ENCODE data around the gene TNFAIP8L1. TPM values are rescaled to one million over a fixed set of nuclear protein-coding genes. Genes with fewer than 3 reads are reported as not detected.

The TNFAIP8L1 gene
- total RNA-seq, 1 donor from 2014 or later: 5.9 TPM

- Mint-ChIP-seq H3K4me3 (ENCODE audit: unreplicated experiment) (no peak overlapping the region), H3K36me3 (ENCODE audit: unreplicated experiment) (no peaks in the 10 kb centered on the region), H3K4me1 (ENCODE audit: unreplicated experiment) (peaks cover 4% of the 10 kb centered on the region), H3K27ac (ENCODE audit: unreplicated experiment) (no peak overlapping the region), H3K27me3 (ENCODE audit: unreplicated experiment) (peaks cover 8% of the 10 kb centered on the region), H3K9me3 (ENCODE audit: unreplicated experiment) (no peaks in the 10 kb centered on the region)
- DNase-seq (ENCODE audit: extremely low spot score, unreplicated experiment): no peak
- TF ChIP-seq CTCF (IDR thresholded peaks at IDR 0.05): no peak
Measured at GRCh38 chr19:4624301-4624700, 15.0 kb upstream of the TNFAIP8L1 start.

DNA sequence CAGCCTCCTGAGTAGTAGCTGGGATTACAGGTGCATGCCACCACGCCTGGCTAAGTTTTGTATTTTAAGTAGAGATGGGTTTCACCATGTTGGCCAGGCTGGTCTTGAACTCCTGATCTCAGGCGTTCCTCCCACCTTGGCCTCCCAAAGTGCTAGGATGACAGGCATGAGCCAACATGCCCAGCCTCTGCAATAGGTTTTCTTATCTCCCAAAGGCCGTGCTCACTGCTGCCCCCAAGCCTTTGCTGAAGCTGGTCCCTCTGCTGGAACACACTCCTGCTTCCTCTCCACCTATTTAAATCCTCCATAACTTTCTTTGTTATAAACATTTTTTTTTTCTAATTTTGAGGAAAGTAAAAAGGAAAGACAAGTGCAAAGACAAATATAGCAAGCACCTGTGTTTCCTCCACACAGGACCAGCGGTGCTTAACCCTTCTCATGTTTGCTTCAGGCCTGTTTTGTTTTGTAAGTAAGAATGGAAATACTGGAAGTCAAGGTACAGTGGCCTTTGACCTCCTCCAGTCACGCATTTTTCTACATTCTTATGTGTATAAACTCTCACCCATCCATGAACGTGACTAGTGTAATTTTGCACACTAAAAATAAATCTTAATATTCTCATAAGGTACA lies 14.5 kb upstream of the TNFAIP8L1 start:
- Mint-ChIP-seq H3K4me3 (ENCODE audit: unreplicated experiment) (no peak overlapping the region), H3K4me1 (ENCODE audit: unreplicated experiment) (peaks cover 4% of the 10 kb centered on the region), H3K27ac (ENCODE audit: unreplicated experiment) (no peak overlapping the region), H3K36me3 (ENCODE audit: unreplicated experiment) (no peaks in the 10 kb centered on the region), H3K9me3 (ENCODE audit: unreplicated experiment) (no peaks in the 10 kb centered on the region), H3K27me3 (ENCODE audit: unreplicated experiment) (peaks cover 8% of the 10 kb centered on the region)
- DNase-seq (ENCODE audit: extremely low spot score, unreplicated experiment): no peak
- no peak for TF ChIP-seq CTCF (IDR thresholded peaks at IDR 0.05)

- H3K4me1 Mint-ChIP-seq (ENCODE audit: unreplicated experiment): peaks cover 15% of the 10 kb centered on the region
- peak overlapping the region; percentile 52 for H3K27ac Mint-ChIP-seq (ENCODE audit: unreplicated experiment)
- no peak overlapping the region for H3K4me3 Mint-ChIP-seq (ENCODE audit: unreplicated experiment)
- DNase-seq (ENCODE audit: extremely low spot score, unreplicated experiment): no peak
- no peaks in the 10 kb centered on the region for H3K9me3 Mint-ChIP-seq (ENCODE audit: unreplicated experiment)
- no peaks in the 10 kb centered on the region for H3K36me3 Mint-ChIP-seq (ENCODE audit: unreplicated experiment)
- peak; percentile 79 for TF ChIP-seq CTCF (IDR thresholded peaks at IDR 0.05)
- H3K27me3 Mint-ChIP-seq (ENCODE audit: unreplicated experiment): no peaks in the 10 kb centered on the region
Measured at GRCh38 chr19:4633140-4633967, 6.0 kb upstream of the TNFAIP8L1 start.

GRCh38 chr19:4635754-4636116 lies 3.6 kb upstream of the TNFAIP8L1 start:
- Mint-ChIP-seq H3K27ac (ENCODE audit: unreplicated experiment) (peak overlapping the region; percentile 14), H3K4me3 (ENCODE audit: unreplicated experiment) (peak overlapping the region; percentile 38), H3K27me3 (ENCODE audit: unreplicated experiment) (no peaks in the 10 kb centered on the region), H3K36me3 (ENCODE audit: unreplicated experiment) (no peaks in the 10 kb centered on the region), H3K4me1 (ENCODE audit: unreplicated experiment) (peaks cover 29% of the 10 kb centered on the region), H3K9me3 (ENCODE audit: unreplicated experiment) (no peaks in the 10 kb centered on the region)
- no peak for TF ChIP-seq CTCF (IDR thresholded peaks at IDR 0.05)
- no peak for DNase-seq (ENCODE audit: extremely low spot score, unreplicated experiment)

GRCh38 chr19:4636151-4636717 lies 3.1 kb upstream of the TNFAIP8L1 start:
- no peaks in the 10 kb centered on the region for H3K27me3 Mint-ChIP-seq (ENCODE audit: unreplicated experiment)
- peak; percentile 93 for DNase-seq (ENCODE audit: extremely low spot score, unreplicated experiment)

More at GRCh38 chr19:4636151-4636717, 3.1 kb upstream of the TNFAIP8L1 start:
- Mint-ChIP-seq H3K36me3 (ENCODE audit: unreplicated experiment) (no peaks in the 10 kb centered on the region), H3K27ac (ENCODE audit: unreplicated experiment) (peak overlapping the region; percentile 14), H3K4me1 (ENCODE audit: unreplicated experiment) (peaks cover 30% of the 10 kb centered on the region), H3K9me3 (ENCODE audit: unreplicated experiment) (no peaks in the 10 kb centered on the region), H3K4me3 (ENCODE audit: unreplicated experiment) (peak overlapping the region; percentile 38)
- TF ChIP-seq CTCF (IDR thresholded peaks at IDR 0.05): peak; percentile 97

All from osteocyte (in vitro differentiated cells).